HepG2 (cell line): ENCODE measurements around the gene BCL2L2. TPM values are rescaled to one million over a fixed set of nuclear protein-coding genes. Genes with fewer than 3 reads are reported as not detected.

ENCODE experiments used
- AGO1 ChIP-seq: fragments of 200-400 bp; formaldehyde crosslinking; IDR thresholded peaks from 2 replicates; pipeline ENCODE4 v1.6.1; 2017; ENCODE audit warnings: mild to moderate bottlenecking, low read depth, low read length, moderate library complexity; ENCODE audit not compliant: poor library complexity, severe bottlenecking
- ATF7-NPFF ChIP-seq: sonication (generic); formaldehyde crosslinking; IDR thresholded peaks from 2 replicates; pipeline ENCODE4 v1.8.1; 2023; ENCODE audit warnings: mild to moderate bottlenecking, low read depth, missing genetic modification reagents, moderate library complexity
- CBX2 ChIP-seq, 2 experiments: fragments of 200-600 bp in 1 of 2; sonication (generic); formaldehyde crosslinking in 1 of 2; IDR thresholded peaks; 2 replicates each; pipeline versions ENCODE4 v1.7.0 to v1.8.1; 2018 to 2022; ENCODE audit warnings: low read depth in 2 of 2, low read length in 1 of 2, mild to moderate bottlenecking in 1 of 2, missing genetic modification reagents in 1 of 2
- HDAC2 ChIP-seq: sonication (generic); formaldehyde crosslinking; IDR thresholded peaks from 2 replicates; pipeline ENCODE4 v1.4.0; 2020; ENCODE audit warnings: missing genetic modification reagents
- HNRNPLL ChIP-seq: fragments of 200-400 bp; formaldehyde crosslinking; IDR thresholded peaks from 2 replicates; pipeline ENCODE4 v1.6.1; 2017; ENCODE audit warnings: mild to moderate bottlenecking, low read depth, low read length; ENCODE audit not compliant: poor library complexity, severe bottlenecking
- IKZF5 ChIP-seq: IDR thresholded peaks from 2 replicates; pipeline ENCODE4 v1.6.1; 2018; ENCODE audit warnings: missing genetic modification reagents, mild to moderate bottlenecking, missing compliant biosample characterization
- MYC ChIP-seq: sonication (generic); formaldehyde crosslinking; IDR thresholded peaks from 2 replicates; pipeline ENCODE4 v1.9.0; 2021; ENCODE audit warnings: missing genetic modification reagents, borderline replicate concordance
- NFE2L2 ChIP-seq: fragments of 150-350 bp; IDR thresholded peaks from 2 replicates; pipeline ENCODE4 v1.6.1; 2014; ENCODE audit warnings: low read length
- RBM22 ChIP-seq: fragments of 200-400 bp; formaldehyde crosslinking; optimal IDR thresholded peaks from 2 replicates; pipeline ENCODE3; 2017; ENCODE audit warnings: mild to moderate bottlenecking, low read length, moderate library complexity
- RXRA ChIP-seq: sonication (generic); formaldehyde crosslinking; IDR thresholded peaks from 2 replicates; pipeline ENCODE4 v1.5.1; 2020; ENCODE audit warnings: missing genetic modification reagents
- SRSF1 ChIP-seq: fragments of 200-400 bp; formaldehyde crosslinking; optimal IDR thresholded peaks from 2 replicates; pipeline ENCODE3; 2017; ENCODE audit warnings: mild to moderate bottlenecking, low read depth, low read length, moderate library complexity
- SRSF4 ChIP-seq: fragments of 200-400 bp; formaldehyde crosslinking; IDR thresholded peaks from one replicate; pipeline ENCODE4 v1.6.1; 2018; ENCODE audit warnings: mild to moderate bottlenecking, low read depth, low read length, moderate library complexity; ENCODE audit not compliant: poor library complexity, severe bottlenecking
- ZBTB37 ChIP-seq: sonication (generic); formaldehyde crosslinking; IDR thresholded peaks from 2 replicates; pipeline ENCODE4 v1.4.0; 2020; ENCODE audit warnings: mild to moderate bottlenecking, missing genetic modification reagents
- ZNF3 ChIP-seq: IDR thresholded peaks from 2 replicates; pipeline ENCODE4 v1.7.0; 2017; ENCODE audit warnings: inconsistent platforms
- ZNF343 ChIP-seq: sonication (generic); formaldehyde crosslinking; IDR thresholded peaks from 2 replicates; pipeline ENCODE4 v1.4.0; 2020; ENCODE audit warnings: mild to moderate bottlenecking, missing genetic modification reagents
- ZNF430 ChIP-seq: sonication (generic); formaldehyde crosslinking; IDR thresholded peaks from 2 replicates; pipeline ENCODE4 v1.9.0; 2021; ENCODE audit warnings: mild to moderate bottlenecking, missing genetic modification reagents
- ZNF446 ChIP-seq: sonication (generic); formaldehyde crosslinking; IDR thresholded peaks from 2 replicates; pipeline ENCODE4 v1.5.0; 2020; ENCODE audit warnings: mild to moderate bottlenecking, missing genetic modification reagents
- ZNF510 ChIP-seq: sonication (generic); formaldehyde crosslinking; IDR thresholded peaks from 2 replicates; pipeline ENCODE4 v1.4.0; 2020; ENCODE audit warnings: low read depth, mild to moderate bottlenecking, missing genetic modification reagents
- ZNF776 ChIP-seq: sonication (generic); formaldehyde crosslinking; IDR thresholded peaks from 2 replicates; pipeline ENCODE4 v1.4.0; 2020; ENCODE audit warnings: mild to moderate bottlenecking, missing genetic modification reagents
- polyA plus RNA-seq, 8 experiments: library from polyadenylated mRNA; depleted of rRNA in 3 of 8; stranded (reverse) in 7 of 8; unstranded in 1 of 8; fragments of >200 nt; fragmentation: Illumina TruSeq in 4 of 8; extraction: Trizol in 4 of 8; gene quantifications; 2 replicates each; pipeline versions ENCODE4 v1.2.1 to v1.2.3, GENCODE V29; 2011 to 2016; ENCODE audit warnings: low read depth in 4 of 8, missing spikeins in 1 of 8, mixed read lengths in 1 of 8; ENCODE audit not compliant: insufficient read depth in 1 of 8
- total RNA-seq, 5 experiments: library from RNA; depleted of rRNA; stranded (reverse); fragments of >200 nt; fragmentation: Illumina TruSeq; extraction: Trizol; gene quantifications; 2 replicates each; pipeline ENCODE4 v1.2.3, GENCODE V29; 2016; ENCODE audit warnings: low read depth in 1 of 5
- TF ChIP-seq, protein P1 (sequence below), 2 experiments: sonication (generic) in 1 of 2; formaldehyde crosslinking in 1 of 2; IDR thresholded peaks; 2 replicates each; pipeline versions ENCODE4 v1.4.0 to v1.6.1; 2018 to 2020; ENCODE audit warnings: missing genetic modification reagents in 2 of 2, borderline replicate concordance in 1 of 2, low read depth in 1 of 2, mild to moderate bottlenecking in 1 of 2, missing biosample characterization in 1 of 2
- TF ChIP-seq, protein P2 (sequence below): sonication (generic); formaldehyde crosslinking; IDR thresholded peaks from 2 replicates; pipeline ENCODE4 v1.5.0; 2020; ENCODE audit warnings: mild to moderate bottlenecking, missing genetic modification reagents

BCL2L2 gene
- total and polyA plus RNA-seq, 2 of the 13 experiments (the other 11 are each of a cell fraction or from before 2014, with no cell fraction given): 28.1 to 49.8 TPM

- TF ChIP-seq SRSF4 (no peak), ZNF430 (0 out of 2 replicates have a peak, but pooled peaks have one; percentile 21), ATF7-NPFF (0 out of 2 replicates have a peak, but pooled peaks have one; percentile 35), CBX2 (IDR thresholded peaks at IDR 0.05; ENCODE audit: low read depth, low read length) (no peak), CBX2 (CRISPR knock-in tag; IDR thresholded peaks at IDR 0.05; ENCODE audit: low read depth) (0 out of 2 replicates have a peak, but pooled peaks have one; percentile 27), ZNF776 (CRISPR knock-in tag) (peak; percentile 44), IKZF5 (CRISPR knock-in tag) (no peak), ZNF3 (CRISPR knock-in tag) (no peak), RXRA (CRISPR knock-in tag) (peak; percentile 11; the same call in 1 of the 2 replicates), HNRNPLL (peak; percentile 21), HDAC2 (CRISPR knock-in tag) (no peak), ZNF446 (CRISPR knock-in tag) (0 out of 2 replicates have a peak, but pooled peaks have one; percentile 15), SRSF1 (peak; percentile 36), ZNF343 (CRISPR knock-in tag) (peak; percentile 62; the same call in 1 of the 2 replicates), RBM22 (no peak), ZNF510 (CRISPR knock-in tag) (no peak), ZBTB37 (no peak), NFE2L2 (no peak), AGO1 (peak; percentile 32), MYC (CRISPR knock-in tag) (no peak)
- TF ChIP-seq, protein P1, sequence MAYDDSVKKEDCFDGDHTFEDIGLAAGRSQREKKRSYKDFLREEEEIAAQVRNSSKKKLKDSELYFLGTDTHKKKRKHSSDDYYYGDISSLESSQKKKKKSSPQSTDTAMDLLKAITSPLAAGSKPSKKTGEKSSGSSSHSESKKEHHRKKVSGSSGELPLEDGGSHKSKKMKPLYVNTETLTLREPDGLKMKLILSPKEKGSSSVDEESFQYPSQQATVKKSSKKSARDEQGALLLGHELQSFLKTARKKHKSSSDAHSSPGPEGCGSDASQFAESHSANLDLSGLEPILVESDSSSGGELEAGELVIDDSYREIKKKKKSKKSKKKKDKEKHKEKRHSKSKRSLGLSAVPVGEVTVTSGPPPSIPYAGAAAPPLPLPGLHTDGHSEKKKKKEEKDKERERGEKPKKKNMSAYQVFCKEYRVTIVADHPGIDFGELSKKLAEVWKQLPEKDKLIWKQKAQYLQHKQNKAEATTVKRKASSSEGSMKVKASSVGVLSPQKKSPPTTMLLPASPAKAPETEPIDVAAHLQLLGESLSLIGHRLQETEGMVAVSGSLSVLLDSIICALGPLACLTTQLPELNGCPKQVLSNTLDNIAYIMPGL (CRISPR knock-in tag; IDR thresholded peaks at IDR 0.05; ENCODE audit: borderline replicate concordance in 1 of 2, low read depth in 1 of 2): no peak
- TF ChIP-seq, protein P2, sequence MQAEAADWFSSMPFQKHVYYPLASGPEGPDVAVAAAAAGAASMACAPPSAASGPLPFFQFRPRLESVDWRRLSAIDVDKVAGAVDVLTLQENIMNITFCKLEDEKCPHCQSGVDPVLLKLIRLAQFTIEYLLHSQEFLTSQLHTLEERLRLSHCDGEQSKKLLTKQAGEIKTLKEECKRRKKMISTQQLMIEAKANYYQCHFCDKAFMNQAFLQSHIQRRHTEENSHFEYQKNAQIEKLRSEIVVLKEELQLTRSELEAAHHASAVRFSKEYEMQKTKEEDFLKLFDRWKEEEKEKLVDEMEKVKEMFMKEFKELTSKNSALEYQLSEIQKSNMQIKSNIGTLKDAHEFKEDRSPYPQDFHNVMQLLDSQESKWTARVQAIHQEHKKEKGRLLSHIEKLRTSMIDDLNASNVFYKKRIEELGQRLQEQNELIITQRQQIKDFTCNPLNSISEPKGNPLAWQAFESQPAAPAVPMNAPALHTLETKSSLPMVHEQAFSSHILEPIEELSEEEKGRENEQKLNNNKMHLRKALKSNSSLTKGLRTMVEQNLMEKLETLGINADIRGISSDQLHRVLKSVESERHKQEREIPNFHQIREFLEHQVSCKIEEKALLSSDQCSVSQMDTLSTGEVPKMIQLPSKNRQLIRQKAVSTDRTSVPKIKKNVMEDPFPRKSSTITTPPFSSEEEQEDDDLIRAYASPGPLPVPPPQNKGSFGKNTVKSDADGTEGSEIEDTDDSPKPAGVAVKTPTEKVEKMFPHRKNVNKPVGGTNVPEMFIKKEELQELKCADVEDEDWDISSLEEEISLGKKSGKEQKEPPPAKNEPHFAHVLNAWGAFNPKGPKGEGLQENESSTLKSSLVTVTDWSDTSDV (CRISPR knock-in tag): 0 out of 2 replicates have a peak, but pooled peaks have one; percentile 14
Observed at GRCh38 chr14:23351681-23352505, 45.3 kb downstream of the BCL2L2 start (continued).
